Measurements from ENCODE around the gene ZNF552. TPM values are rescaled to one million over a fixed set of nuclear protein-coding genes. Genes with fewer than 3 reads are reported as not detected.
A peak's percentile ranks its signal among the peaks of the same experiment; 100 is the strongest.

Gene ZNF552
- polyA plus RNA-seq, 1 of the 3 experiments (the other 2 are of a cell fraction): 3.2 TPM

DNA sequence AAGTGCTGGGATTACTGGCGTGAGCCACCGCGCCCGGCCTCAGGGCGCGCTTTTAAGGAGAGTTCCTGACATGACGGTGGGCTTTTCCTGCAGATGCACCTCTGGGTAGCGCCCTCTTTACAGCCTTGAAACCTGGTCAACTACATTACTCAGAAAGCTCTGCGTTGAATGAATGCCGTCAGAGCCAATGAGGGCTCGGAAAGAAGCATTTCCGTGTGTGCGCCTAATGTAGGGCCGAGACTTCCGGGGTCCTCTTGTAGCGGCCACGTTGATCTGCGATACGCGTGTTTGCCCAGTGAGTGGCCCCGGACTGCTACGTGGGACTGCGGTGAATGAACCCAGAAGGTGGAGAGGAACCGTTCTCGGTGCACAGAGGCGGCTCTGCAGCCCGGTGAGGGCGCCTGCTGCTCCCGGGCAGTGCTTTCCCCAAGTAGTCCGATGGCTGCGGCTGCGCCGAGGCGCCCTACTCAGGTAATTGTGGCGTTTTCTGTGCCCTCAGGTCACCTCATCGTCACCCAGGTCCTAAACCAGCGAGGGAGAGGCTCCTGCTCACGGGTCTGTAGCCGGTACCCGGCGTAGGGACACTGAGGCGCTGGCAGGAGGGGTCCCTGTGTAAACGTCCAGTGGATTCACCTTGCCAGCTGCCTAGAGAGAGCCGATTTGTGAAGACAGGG lies 4.9 kb upstream of the ZNF552 start (continued):
- TF ChIP-seq PBX3 (IDR thresholded peaks at IDR 0.05) (peak; percentile 98), JUND (IDR thresholded peaks at IDR 0.05) (no peak), NRF1 (IDR thresholded peaks at IDR 0.05; ENCODE audit: low read depth, low read length) (peak; percentile 42; the same call in 1 of the 2 replicates), NFIC (IDR thresholded peaks at IDR 0.05; ENCODE audit: borderline replicate concordance) (no peak), RCOR1 (IDR thresholded peaks at IDR 0.05; ENCODE audit: low read length) (no peak), POLR2AphosphoS5 (IDR thresholded peaks at IDR 0.05; ENCODE audit: low read depth, low read length) (peak; percentile 86), RAD21 (IDR thresholded peaks at IDR 0.05; ENCODE audit: low read length) (peak; percentile 26; the same call in 1 of the 2 replicates), GABPA (IDR thresholded peaks at IDR 0.05; ENCODE audit: low read depth) (peak; percentile 94), CHD2 (IDR thresholded peaks at IDR 0.05; ENCODE audit: low read length, partially characterized antibody) (peak; percentile 88), ELF1 (IDR thresholded peaks at IDR 0.05) (peak; percentile 90), EZH2phosphoT487 (IDR thresholded peaks at IDR 0.05; ENCODE audit: borderline replicate concordance, low read depth) (no peak), SIN3A (IDR thresholded peaks at IDR 0.05; ENCODE audit: borderline replicate concordance, low read depth, low read length) (peak; percentile 84; the same call in 1 of the 2 replicates), USF2 (IDR thresholded peaks at IDR 0.05; ENCODE audit: borderline replicate concordance, low read depth, low read length) (no peak), FOXJ3 (CRISPR knock-in tag; IDR thresholded peaks at IDR 0.05) (no peak), RXRA (IDR thresholded peaks at IDR 0.05; ENCODE audit: borderline replicate concordance, low read depth) (no peak)
- TF ChIP-seq, protein P1, sequence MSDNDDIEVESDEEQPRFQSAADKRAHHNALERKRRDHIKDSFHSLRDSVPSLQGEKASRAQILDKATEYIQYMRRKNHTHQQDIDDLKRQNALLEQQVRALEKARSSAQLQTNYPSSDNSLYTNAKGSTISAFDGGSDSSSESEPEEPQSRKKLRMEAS (IDR thresholded peaks at IDR 0.05; ENCODE audit: low read depth): peak; percentile 95
- TF ChIP-seq, protein P2, sequence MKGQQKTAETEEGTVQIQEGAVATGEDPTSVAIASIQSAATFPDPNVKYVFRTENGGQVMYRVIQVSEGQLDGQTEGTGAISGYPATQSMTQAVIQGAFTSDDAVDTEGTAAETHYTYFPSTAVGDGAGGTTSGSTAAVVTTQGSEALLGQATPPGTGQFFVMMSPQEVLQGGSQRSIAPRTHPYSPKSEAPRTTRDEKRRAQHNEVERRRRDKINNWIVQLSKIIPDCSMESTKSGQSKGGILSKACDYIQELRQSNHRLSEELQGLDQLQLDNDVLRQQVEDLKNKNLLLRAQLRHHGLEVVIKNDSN (IDR thresholded peaks at IDR 0.05; ENCODE audit: borderline replicate concordance, low read depth): no peak

- TF ChIP-seq RCOR1 (IDR thresholded peaks at IDR 0.05; ENCODE audit: low read length): no peak
- no peak for TF ChIP-seq ELF1 (IDR thresholded peaks at IDR 0.05)
- no peak for TF ChIP-seq CTCF (IDR thresholded peaks at IDR 0.05)
- TF ChIP-seq JUND (IDR thresholded peaks at IDR 0.05): no peak
- no peak for TF ChIP-seq EP300 (IDR thresholded peaks at IDR 0.05; ENCODE audit: borderline replicate concordance in 1 of 2, low read depth in 1 of 2, low read length in 1 of 2)
- TF ChIP-seq REST (IDR thresholded peaks at IDR 0.05; ENCODE audit: low read depth, low read length): no peak
- TF ChIP-seq TEAD4 (IDR thresholded peaks at IDR 0.05; ENCODE audit: borderline replicate concordance, insufficient read depth): no peak
- no peak for TF ChIP-seq RFX5 (IDR thresholded peaks at IDR 0.05; ENCODE audit: low read length)
- TF ChIP-seq SMC3 (IDR thresholded peaks at IDR 0.05; ENCODE audit: low read depth, low read length): no peak
- Histone ChIP-seq H2AFZ (ENCODE audit: low read depth) (peak overlapping the region; percentile 95; the same call in 1 of the 2 replicates), H3K9ac (no peak overlapping the region), H4K20me1 (ENCODE audit: insufficient read depth) (0 out of 2 replicates have a peak, but pooled peaks cover 2% of the 10 kb centered on the region), H3K9me3 (no peaks in the 10 kb centered on the region), H3K4me3 (ENCODE audit: low read depth in 2 of 2, low read length in 1 of 2) (no peak overlapping the region), H3K27ac (ENCODE audit: low read depth in 2 of 2, low read length in 1 of 2) (no peak overlapping the region), H3K79me2 (ENCODE audit: insufficient read depth) (peaks cover 54% of the 10 kb centered on the region), H3K27me3 (ENCODE audit: insufficient read depth) (no peaks in the 10 kb centered on the region), H3K4me2 (no peak overlapping the region), H3K36me3 (replicated peaks in 1 of 2; ENCODE audit: control insufficient read depth in 1 of 2, insufficient read depth in 2 of 2, low read length in 1 of 2) (no peaks in the 10 kb centered on the region), H3K4me1 (ENCODE audit: control insufficient read depth in 1 of 2, insufficient read depth in 2 of 2, low read depth in 1 of 2, low read length in 1 of 2) (peaks cover 0 to 13% of the 10 kb centered on the region in 2 experiments; a peak in 2 of 4 replicates), H3F3A (replicated peaks; ENCODE audit: insufficient read depth) (no peaks in the 10 kb centered on the region), H3K9me2 (no peaks in the 10 kb centered on the region)
- CTCF ChIA-PET: interaction anchor here (0.9 kb wide), 1 partner anchor 98 kb away, joined by 3 read pairs; no protein-coding TSS in a partner anchor
- WGBS (ENCODE audit: low lambda C conversion rate): 94% methylated on average over 7 of the region's 7 CpGs
- no peak for DNase-seq
- POLR2A ChIA-PET: no interaction called here
Observed at GRCh38 chr19:57818378-57818777, 3.7 kb upstream of the ZNF552 start.
